Measurements from ENCODE around the gene ATP1A3.

The ATP1A3 gene

DNA sequence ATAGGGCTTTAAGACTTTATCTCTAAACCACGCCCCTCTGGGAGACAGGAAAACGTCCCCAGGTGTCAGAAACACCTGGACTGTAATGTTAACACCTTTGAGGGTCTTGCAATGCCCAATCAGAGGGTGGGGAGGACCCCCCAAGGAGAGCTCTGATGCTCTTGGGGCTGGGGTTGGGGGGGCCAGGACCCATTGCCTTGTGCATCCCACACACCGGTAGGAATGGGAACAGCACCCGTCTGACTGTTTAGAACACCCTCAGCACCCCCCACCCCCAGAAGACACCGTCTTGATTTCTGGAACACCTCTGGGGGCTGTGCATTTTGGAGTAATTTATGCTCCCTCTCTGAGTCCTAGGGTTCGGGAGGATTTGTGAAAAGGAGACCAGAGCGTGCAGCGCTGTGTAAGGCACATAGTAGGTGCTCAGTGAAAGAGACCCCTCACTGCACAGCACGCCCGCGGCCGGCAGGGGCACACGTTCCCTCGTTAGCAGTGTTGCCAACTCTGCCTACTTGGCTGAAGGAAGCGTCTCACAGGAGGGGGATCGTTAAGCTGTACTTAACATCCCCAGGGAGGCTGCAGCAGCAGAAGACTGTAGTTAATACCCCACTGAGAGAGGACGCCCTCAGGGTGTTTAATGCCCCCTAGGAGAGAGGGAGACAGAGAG lies 63.0 kb downstream of the ATP1A3 start:
- in situ Hi-C loops (cut with MboI; ENCODE audit: low sequenced_read_pairs), result no loop called here

DNA sequence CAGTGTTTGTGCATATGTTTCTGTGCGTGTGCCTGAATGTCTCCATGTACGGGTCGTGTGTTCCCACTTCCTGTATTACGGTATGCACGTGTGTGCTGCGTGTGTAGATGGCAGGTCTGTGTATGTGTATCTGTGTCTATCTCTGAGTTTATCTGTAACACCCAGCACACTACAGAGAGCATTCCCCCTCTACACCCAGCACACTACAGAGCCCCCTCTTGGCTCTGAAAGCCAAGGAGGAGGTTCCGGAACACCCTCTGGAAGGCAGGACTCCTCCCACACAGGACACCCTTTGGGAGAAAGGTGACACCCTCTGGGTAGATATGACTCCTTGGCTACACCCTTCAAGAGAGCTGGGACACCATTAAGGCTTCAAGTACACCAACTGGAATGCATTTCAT lies 63.7 kb downstream of the ATP1A3 start:
- in situ Hi-C loops (cut with MboI; ENCODE audit: low sequenced_read_pairs), result no loop called here

DNA sequence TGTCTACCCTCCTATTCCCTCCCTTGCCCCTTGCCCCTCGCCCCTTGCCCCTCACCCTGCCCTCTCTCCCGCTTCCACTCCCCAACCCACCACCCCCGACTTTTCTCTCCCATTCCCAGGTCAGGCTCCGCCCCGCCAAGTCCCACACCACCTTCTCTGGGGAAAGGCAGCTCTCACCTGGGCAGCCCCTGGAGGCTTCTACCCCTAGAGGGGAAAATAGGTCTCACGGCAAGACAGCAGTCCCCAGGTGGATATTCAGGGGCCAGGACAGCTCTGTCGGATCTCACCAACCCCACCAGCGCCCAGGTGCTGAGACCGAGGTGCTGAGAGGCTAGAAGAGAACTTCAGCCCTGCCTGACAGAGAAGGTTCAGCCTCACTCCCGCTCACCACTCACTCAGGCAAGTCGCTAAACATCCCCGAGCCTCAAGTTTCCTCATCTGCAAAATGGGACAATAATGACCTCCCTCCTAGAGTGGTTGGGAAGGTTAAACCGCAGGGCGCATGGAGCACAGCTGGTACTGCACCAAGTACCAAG lies 64.4 kb downstream of the ATP1A3 start:
- in situ Hi-C loops (cut with MboI; ENCODE audit: low sequenced_read_pairs), result no loop called here

DNA sequence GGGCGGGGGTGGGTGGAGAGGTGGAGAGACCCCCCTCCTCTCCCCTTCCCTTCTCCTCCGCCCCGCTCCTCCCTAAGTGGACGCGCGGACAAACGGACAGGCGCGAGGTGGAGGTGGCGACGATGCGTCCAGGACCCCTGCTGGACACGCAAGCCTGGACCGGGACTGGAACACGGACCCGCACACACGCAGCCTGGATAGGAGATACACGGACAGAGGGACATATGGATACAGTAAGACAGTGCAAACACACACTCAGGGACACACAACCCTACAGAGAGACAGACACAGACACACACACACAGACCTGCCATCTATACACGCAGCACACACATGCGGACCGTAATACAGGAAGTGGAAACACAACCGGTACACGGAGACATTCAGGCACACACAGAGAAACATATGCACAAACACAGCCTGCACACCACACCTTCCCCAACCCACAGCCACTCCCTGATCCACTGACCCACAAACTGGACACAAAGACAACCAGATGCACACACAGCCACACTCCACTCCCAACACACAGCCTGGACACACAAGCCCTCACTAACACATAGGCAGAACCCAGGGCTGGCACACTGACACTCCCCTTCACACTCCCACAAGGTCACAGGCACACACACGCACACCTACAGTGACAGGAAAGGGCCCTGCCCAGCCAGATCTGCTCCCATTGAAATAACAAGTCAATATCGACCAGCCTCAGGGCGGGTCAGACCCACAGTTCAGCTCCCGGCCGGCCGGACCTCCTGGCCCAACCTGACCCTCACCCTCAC lies 65.1 kb downstream of the ATP1A3 start:
- in situ Hi-C loops (cut with MboI; ENCODE audit: low sequenced_read_pairs), result no loop called here

DNA sequence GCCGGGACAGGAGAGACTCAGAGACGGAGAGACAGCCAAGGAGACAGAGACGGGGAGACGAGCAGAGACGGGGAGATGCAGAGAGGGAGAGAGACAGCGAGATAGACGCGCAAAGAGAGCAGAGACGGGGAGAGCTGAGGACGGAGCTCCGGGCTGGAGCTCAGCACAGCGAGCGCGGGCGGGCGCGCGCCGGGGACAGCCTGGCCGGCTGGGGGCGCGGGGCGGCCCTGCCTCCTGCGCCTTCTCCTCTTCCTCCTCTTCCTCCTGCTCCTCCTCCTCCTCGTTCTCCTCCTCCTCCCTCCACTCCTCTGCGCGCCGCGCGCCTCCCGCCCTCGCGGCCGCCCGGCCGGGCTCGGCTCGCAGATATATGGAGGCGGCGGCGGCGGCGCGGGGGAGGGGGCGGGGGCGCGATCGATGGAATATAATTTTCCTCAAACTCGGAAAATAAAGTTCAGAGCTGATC lies 65.8 kb downstream of the ATP1A3 start, which contains the start of gene ERFL:
Gene ERFL, minus strand, starts transcription at position 229 of the 463 bp plus-strand sequence. CDS start 15,530 bp downstream, outside the sequence.
- in situ Hi-C loops (cut with MboI; ENCODE audit: low sequenced_read_pairs), result no loop called here

DNA sequence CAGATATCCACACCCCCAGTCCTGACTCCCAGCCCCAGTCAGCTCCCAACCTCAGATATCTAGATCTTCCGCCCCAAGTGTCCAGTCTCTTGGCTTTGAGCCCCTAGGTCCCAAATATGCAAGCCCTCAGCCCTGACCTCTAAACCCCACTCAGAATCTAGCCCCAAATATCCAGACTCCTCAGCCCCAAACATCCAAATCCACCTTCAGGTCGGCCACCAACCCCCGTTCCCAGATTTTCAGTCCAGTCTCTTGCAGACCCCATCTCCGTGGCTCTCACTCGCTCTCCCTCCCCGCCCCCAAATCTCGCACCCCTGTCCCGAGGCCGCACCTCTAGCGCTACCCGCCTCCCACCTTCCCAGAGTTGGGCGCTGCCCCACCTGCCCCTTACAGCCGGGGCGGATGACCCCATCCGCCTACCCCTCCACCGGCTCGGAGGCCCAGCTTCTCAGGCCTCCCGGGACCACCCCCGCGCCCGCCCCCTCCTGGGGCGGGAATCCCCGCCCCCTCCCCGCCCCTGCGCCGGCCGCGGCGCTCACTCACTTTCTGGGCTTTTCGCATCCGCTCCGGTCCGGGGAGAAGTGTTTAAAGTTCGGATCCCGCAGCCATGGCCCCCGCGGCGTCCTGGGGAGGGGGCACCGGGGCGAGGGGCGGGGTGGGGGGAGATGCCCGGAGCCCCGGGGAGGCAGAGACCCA lies 66.4 kb downstream of the ATP1A3 start:
- in situ Hi-C loops (cut with MboI; ENCODE audit: low sequenced_read_pairs), result no loop called here

DNA sequence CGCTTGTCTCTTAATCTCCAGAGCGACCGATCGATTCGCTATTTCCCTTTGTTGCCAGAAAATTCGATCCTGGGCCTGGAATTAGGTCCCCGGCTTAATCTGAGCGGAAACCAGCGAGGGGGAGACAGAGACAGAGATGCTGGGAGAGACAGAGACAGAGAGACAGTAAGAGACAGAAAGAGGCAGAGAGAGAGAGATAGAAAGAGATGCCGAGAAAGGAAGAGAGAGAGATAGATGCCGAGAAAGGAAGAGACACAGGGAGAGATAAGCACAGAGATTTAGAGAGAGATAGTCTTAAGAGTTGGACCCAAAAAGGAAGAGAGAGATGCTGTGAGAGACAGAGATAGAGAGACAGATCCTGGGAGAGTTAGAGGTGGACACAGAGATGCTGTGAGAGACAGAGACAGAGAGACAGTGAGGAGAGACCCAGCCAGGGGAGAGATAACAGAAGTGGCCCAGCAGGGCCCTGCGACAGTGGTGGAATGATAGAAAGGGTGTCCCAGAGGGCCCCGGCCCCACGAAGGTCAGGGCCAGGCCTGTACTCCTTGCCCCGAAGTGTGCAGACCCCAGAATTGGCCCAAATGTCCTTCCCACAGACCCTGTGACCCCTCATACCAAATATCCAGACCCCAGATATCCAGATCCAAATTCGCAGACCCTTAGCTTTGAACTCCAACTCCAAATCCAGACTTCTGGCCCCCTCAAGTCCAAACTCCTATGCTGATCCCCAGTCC lies 67.1 kb downstream of the ATP1A3 start:
- in situ Hi-C loops (cut with MboI; ENCODE audit: low sequenced_read_pairs), result no loop called here

DNA sequence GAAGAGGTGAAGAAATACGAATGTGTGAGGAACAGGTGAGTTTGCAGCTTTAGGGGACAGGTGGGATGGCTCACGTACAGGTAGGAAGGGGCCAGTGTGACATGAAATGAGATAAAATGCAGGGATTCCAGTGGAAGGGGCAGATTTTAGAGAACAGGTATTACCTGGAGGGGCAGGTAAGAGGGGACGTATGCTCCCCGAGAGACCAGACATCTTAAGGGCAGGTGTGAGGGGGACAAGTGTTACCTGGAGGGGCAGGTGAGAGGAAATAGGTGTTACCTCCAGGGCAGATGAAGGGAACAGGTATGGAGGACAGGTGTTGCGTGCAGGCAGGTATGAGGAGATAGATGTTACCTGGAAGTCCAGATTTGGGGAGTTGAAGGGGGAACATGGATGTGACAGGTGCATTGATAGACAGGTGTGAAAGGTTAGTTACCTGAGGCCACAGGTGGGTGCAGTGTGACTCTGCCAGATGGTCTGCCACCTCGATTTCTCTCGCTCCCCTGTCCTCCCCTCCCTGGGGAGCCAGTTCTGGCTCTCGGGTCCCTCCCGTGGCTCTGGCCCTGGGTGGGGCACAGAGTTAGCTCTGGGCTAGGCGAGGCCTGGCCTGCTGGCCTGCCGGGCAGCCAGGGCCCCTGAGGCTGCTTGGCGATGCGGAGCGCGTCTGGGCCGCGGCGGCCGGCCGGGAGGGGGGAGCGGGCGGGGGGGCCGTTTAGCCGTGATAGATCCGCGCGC lies 67.8 kb downstream of the ATP1A3 start:
- in situ Hi-C loops (cut with MboI; ENCODE audit: low sequenced_read_pairs), result no loop called here

DNA sequence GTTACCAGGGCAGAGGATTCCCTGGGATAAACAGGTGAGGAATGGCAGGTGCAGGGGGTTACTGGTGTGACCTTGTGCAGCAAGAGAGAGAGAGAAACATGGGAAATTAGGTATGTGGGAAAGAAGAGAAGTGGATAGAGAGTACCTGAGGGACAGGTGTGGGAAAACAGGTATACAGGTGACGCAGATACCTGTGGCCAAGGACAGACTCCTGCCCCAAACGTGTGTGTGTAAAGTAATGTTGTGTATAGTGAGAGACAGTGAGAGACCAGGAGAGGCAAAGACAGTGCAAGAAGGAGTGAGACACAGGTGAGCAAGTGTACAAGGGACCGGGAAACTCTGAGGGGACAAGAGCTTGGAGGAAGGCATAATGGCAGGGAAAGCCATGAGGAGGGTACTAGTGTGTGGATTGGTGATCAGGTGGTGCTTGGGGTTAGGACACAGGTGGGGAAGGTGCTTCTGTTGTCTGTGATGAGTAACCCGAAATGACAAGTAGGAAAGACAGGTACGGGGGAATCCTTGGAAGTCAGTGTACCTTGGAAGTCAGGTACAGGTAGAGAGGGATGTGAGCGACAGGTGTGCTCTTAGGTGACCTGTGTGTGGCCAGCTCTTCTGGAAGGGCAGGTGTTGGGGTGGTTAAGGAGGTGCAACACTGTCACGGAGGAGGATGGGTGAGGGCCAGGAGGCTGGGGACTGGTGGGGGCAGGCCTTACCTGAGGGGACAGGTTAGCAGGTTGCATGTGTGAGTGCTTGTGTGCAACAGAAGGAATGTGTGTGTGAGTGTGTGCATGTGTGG lies 68.6 kb downstream of the ATP1A3 start:
- in situ Hi-C loops (cut with MboI; ENCODE audit: low sequenced_read_pairs), result no loop called here

DNA sequence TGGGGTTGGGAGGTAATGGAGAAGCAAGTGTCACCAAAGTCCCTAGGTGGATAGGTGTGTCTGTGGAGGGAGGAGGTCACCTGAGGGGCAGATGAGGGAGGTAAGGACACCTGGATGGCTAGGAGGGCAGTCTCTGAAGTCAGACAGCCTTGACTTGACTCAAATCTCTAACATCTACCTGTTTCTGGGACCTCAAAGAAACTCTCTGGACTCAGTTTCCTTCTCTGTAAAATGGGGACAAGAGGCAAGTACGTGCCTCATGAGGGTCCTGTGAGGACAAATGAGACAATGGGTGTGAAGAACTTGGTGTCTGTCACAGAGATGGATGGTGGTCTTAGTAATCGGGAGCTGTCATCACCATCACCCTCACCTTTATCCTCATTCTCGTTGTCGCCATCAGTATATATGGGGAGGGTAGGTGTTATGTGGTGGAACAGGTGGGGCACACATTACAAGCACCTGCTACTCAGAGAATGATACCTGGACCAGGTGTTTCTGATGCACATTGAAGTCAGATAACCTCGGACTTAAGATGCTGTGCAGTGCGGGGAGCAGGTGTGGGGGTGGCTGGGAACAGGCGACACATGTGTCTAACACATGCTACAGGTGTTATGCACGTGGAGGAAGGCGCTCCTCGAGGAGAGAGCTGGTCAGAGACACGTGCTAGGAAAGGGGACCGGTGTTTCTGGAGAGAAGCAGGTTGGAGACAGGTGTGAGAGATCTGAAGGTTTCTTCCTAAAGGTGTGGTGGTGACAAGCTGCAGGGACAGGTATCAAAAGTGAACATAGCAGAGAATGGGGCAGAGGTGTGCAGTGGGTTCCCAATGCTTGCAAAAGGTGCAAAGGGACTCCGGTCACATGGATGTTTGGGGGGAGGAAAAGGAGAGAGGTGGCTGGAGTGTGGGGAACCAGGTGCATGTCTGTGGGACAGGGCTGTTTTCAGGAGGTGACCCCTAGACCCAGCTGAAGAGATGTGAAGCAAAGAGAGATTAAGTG lies 69.6 kb downstream of the ATP1A3 start:
- in situ Hi-C loops (cut with MboI; ENCODE audit: low sequenced_read_pairs), result no loop called here

DNA sequence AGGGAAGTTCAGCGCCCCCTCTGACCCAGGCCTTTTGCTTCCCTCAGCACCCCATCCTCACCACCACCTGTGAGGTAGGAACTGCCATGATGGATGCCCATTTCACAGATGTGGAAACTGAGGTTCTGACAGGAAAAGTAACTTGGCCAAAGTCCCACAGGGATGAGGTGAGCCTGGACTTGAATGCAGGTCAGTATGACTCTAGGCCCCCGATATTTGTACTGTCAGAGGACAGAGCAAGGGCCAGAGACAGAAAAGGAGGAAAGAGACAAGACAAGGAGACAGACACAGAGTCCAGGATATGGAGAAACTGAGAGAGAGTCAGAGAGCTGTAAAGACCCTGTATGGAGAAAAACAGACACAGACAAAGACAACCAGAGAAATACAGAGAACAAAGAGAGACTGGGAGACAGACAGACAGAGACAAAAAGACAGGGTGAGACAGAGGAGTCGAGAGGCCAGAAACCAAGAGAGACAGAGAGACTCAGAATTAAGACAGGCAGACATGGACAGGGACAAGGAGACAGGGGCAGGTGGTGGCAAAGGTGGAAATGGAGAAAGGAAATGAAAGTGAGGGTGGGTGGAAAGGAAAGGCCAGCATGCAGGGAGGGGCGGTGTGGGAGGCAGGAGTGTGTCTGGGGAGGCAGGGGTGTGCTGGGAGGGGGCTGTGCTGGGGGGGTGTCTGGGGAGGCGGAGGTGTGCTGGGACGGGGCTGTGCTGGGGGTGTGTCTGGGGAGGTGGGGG lies 70.8 kb downstream of the ATP1A3 start:
- in situ Hi-C loops (cut with MboI; ENCODE audit: low sequenced_read_pairs), result no loop called here

DNA sequence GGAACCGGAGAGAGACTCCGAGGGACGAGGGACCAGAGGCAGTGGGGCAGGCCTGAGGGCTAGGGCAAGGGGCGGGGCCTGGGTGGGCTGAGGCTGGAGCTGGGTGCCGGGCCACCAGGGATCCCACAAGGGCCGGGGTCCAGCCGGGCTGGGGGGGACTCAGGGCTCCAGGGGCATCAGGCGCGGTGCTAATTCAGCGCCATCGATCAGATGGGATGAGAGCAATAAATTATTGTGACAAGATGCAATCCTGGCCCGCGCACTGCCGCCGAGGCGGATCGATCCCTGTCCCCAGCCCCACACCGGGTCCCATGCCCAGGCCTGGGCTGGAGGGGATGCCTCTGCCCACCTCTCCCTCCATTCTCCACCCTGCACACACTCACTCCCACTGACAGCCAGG lies 71.4 kb downstream of the ATP1A3 start:
- in situ Hi-C loops (cut with MboI; ENCODE audit: low sequenced_read_pairs), result no loop called here

DNA sequence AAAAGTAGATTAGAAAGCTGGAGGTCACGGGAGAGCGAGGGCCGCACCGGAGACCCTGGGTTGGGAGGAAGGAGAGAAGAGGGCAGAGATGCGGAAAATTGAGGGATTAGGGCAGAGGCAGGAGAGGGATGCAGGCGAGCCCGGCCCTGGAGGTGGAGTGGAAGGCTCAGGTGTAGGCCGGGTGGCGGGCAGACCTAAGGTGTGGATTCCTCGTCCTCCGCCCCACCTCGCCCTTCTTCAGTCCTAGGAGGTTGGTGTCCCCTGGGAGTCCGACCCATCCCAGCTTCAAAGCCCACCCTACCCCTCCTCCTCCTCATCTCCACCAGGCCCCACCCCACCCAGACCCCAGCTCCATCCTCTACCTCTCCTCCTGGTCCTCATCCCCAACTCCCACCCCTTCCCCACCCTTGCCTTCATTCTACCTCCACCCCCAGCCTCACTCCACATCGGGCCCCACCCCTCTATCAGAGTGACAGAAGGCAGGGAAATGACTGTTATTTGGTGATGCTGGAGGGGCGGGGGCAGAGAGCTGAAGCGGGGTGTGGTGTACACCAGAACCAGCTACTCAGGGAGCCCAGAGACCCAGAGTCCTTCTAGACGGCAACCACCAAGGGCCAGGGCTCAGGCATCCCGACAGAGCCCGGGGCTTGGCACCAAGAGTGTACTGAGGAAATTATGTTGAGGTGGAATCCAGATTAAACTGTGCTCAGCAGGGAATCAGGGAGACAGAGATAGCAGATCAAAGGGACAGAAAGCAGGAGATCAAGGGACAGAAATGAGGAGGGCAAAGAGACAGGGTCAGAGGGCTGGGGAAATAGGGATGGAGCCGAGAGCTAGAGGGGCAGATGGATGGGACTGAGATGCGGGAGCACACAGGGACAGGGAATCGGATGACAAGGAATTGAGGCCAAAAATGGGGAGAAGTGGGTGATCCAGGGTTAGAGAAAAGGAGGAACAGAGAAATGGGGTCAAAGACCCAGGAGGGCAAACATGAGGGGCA lies 72.2 kb downstream of the ATP1A3 start:
- in situ Hi-C loops (cut with MboI; ENCODE audit: low sequenced_read_pairs), result no loop called here

DNA sequence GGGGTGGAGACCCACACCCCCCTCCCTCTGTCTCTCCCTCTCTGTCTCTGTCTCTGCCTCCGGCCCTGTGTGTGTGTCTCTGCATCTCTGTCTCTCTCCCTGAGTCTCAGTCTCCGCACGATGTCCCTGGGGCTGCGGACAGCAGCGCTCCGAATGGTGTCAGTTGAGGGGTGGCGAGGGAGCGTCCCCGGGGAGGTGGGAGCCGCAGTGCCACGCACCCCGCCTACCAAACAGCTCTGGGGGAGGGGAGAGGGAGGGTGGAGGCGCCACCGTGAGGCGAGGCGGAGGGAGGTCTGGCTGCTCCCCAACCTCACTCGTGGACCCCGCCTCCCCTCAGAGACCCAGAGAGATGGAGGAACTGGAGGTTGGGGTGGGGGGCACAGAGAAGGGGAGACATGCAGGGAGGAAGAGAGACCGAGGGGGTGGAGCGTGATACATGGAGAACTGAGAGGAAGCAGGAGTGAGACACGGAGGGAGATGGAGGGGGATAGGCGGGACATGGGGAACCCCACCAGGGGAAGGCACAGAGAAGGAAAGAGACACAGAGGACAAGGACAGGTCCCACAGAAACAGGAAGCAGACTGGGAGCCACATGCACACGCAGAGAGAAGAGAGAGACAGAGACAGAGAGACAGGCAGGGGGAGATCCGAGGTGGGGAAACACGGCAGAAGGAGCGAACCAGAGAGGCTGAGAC lies 73.0 kb downstream of the ATP1A3 start:
- in situ Hi-C loops (cut with MboI; ENCODE audit: low sequenced_read_pairs), result no loop called here

DNA sequence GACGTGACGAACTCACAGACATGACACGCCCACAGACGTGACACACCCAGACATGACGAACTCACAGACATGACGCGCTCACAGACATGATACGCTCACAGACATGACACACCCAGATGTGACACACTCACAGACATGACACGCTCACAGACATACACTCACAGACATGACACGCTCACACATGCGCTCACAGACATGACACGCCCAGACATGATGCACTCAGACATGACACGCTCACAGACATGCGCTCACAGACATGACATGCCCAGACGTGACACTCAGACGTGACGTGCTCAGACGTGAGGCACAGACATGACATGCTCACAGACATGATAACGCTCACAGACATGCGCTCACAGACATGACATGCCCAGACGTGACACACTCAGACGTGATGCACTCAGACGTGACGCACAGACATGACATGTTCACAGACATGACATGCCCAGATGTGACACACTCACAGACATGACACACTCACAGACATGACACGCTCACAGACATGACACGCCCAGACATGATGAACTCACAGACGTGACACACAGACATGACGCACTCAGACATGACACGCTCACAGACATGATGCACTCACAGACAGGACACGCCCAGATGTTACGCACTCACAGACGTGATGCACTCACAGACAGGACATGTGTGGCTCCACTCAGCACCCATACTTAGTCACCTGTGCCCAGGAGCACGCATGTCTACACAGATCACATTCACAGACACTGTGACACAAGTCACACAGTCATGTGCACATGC lies 73.9 kb downstream of the ATP1A3 start:
- in situ Hi-C loops (cut with MboI; ENCODE audit: low sequenced_read_pairs), result no loop called here

Measured in hTERT RPE-1 (cell line).